Mucosa of descending colon (tissue), 3 donors: ENCODE data around the gene GPA33. TPM values are rescaled to one million over a fixed set of nuclear protein-coding genes. Genes with fewer than 3 reads are reported as not detected.
A peak's percentile ranks its signal among the peaks of the same experiment; 100 is the strongest.

Source experiments
- ATAC-seq: fragments of 200-7000 bp; cut with Tn5 transposase; one replicate; pipeline ENCODE4 v1.9.1; 2020; ENCODE audit warnings: mild to moderate bottlenecking, moderate library complexity
- DNase-seq, 3 donors: peaks; one replicate each; pipeline ENCODE4 v3.0.0-alpha.2; 2020
- H3K36me3 ChIP-seq: fragments of 200-600 bp; one replicate; pipeline ENCODE4 v1.8.0; 2021; ENCODE audit warnings: low read depth, mild to moderate bottlenecking
- H3K4me1 ChIP-seq: fragments of 200-600 bp; one replicate; pipeline ENCODE4 v1.8.0; 2021; ENCODE audit warnings: low read depth, mild to moderate bottlenecking
- H3K4me3 ChIP-seq: fragments of 200-600 bp; one replicate; pipeline ENCODE4 v1.8.0; 2021; ENCODE audit warnings: mild to moderate bottlenecking
- H3K9me3 ChIP-seq: fragments of 200-600 bp; one replicate; pipeline ENCODE4 v1.8.0; 2021; ENCODE audit warnings: mild to moderate bottlenecking
- intact Hi-C, 2 donors: fragments of 100-400 bp; cut with DNase I in 1 of 2; cut with micrococcal nuclease in 1 of 2; formaldehyde crosslinking; loops; one replicate each; pipeline versions ENCODE4 v1.11.0 to v1.11.1; 2022; cut with DNase I, micrococcal nuclease
- total RNA-seq, 3 donors: library from RNA; stranded (reverse); fragmentation: NEBNext Ultra II Directional in 2 of 3; extraction: Animal tissue kit (Norgen Biotek cat#: 25700) in 2 of 3; gene quantifications; one replicate each; pipeline versions ENCODE4 v1.2.1 to v1.2.4, GENCODE V29; 2021 to 2023
- TF ChIP-seq, protein P1 (sequence below): fragments of 200-600 bp; IDR thresholded peaks from one replicate; pipeline ENCODE4 v1.8.0; 2022; ENCODE audit warnings: antibody characterized with exemption, mild to moderate bottlenecking
- donor health status: DM: no; HTN: no; CAD: no; lungs with moderate emphysema.
- donor health status: DM: no; HTN: no; CAD: no.
- donor health status: DM: no; HTN: yes; CAD: no.

The GPA33 gene
- total RNA-seq, 3 donors from 2014 or later = 221 to 764 (median 482) TPM

DNA sequence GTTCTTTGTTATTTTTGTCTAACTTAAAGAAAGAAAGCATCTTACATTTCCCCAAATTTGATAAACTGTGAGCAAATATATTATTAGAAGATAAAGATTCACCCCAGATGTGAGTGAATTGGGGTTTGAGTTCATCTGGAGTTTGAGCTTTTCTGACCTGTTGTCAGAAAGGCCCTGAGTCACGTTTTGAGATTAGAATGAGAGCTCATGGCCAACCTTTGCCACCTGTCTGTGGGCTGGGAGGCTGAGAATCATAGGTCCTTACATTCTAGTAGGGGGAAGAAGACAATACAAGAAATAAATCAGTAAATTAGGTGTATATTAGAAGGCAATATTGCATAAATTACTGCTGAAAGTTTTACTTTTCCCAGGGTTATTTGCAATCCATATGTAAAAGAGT lies 26.0 kb upstream of the GPA33 start:
- no peak for ATAC-seq
- Histone ChIP-seq H3K36me3 (no peaks in the 10 kb centered on the region), H3K4me3 (no peak overlapping the region), H3K9me3 (no peaks in the 10 kb centered on the region), H3K4me1 (peaks cover 2% of the 10 kb centered on the region)
- TF ChIP-seq, protein P1, sequence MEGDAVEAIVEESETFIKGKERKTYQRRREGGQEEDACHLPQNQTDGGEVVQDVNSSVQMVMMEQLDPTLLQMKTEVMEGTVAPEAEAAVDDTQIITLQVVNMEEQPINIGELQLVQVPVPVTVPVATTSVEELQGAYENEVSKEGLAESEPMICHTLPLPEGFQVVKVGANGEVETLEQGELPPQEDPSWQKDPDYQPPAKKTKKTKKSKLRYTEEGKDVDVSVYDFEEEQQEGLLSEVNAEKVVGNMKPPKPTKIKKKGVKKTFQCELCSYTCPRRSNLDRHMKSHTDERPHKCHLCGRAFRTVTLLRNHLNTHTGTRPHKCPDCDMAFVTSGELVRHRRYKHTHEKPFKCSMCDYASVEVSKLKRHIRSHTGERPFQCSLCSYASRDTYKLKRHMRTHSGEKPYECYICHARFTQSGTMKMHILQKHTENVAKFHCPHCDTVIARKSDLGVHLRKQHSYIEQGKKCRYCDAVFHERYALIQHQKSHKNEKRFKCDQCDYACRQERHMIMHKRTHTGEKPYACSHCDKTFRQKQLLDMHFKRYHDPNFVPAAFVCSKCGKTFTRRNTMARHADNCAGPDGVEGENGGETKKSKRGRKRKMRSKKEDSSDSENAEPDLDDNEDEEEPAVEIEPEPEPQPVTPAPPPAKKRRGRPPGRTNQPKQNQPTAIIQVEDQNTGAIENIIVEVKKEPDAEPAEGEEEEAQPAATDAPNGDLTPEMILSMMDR = no peak
- intact Hi-C loops = no loop called here
- no peak for DNase-seq

DNA sequence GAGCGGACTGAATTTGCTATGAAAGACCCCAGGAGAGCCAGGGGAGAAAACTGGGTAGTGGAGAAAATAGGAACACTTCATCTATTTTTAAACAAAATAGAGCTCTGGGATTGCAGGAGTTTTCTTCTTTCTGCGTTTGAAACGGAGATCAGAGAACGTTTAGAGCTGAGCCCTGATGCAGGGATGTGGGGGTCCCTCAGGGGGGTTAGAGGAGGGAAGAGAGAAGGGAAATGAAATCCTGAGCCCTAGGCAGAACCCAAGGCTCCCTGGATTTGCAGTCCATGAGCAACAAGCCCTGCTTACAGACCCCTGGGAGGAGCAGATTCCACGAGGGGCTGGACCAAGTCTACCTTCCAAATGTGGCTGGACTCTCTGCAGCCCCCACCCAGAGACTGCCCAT lies 25.5 kb upstream of the GPA33 start:
- TF ChIP-seq, protein P1 = no peak
- Histone ChIP-seq H3K4me1 (no peaks in the 10 kb centered on the region), H3K4me3 (no peak overlapping the region), H3K36me3 (no peaks in the 10 kb centered on the region), H3K9me3 (no peaks in the 10 kb centered on the region)
- no peak for DNase-seq
- intact Hi-C loops = no loop called here
- ATAC-seq = no peak

DNA sequence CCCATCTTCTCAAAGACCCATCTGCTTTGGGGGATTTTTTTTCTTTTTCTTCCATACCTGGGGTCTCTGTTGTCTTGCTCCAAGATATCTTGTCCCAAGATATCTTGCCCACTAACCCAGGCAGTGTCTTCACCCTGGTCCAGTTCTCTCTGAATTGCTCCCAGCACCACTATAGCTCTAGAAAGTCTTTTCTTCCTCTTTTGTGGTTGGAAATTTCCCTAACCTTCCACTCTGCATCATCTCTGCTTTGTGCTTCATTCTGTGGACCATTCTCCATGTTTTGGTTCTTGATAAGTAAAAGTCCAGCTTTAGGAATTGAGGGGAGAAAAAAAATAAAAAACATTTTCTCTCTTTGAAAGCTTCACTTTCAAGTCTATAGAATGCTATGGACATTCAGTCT lies 24.5 kb upstream of the GPA33 start:
- intact Hi-C loops = no loop called here
- ATAC-seq = no peak

DNA sequence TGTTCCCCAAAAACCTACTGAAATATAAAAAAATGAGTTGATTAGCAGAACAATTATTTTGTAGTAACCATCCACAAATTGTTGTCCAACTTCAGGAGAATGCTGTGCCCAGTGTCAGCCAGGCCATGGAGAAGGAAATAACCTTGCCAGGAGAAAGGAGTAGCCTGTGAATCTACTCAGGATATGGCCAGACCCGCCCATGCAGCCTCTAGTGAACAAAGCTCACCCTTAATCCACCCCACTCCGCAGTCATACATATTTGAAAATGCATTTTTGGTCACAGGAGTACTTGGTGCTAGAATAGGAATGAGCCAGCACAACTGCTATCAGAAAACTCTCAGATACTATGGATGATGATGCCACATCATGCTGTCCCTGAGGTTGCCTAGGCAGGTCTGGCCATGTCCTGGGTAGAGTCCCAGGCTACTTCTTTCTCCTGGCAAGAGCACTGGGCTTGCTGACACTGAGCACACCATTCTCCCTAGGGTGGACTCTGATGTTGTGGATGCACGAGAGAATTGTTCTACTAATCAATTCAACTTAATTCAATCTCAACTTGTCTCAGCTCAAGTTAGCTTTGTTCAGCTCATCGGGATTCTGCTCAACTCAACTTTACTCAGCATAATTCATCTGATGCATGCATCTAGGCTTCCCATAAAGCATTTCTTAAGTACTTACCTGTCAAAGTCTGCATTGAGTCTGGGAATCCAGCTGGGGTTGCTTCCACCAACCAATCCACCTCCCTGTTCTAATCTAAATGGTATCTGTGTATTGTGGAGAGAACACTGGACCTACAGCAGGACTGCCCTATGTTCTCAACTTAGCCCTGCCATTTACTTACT lies 21.9 kb upstream of the GPA33 start:
- Histone ChIP-seq H3K4me3 (no peak overlapping the region), H3K9me3 (no peaks in the 10 kb centered on the region), H3K36me3 (no peaks in the 10 kb centered on the region), H3K4me1 (peaks cover 5% of the 10 kb centered on the region)
- intact Hi-C loops = no loop called here
- peak; percentile 83 for ATAC-seq
- peak in 1 of 3 donors; percentile 52 for DNase-seq
- TF ChIP-seq, protein P1 = no peak

More for the DNA sequence above, 24.5 kb upstream of the GPA33 start:
- Histone ChIP-seq H3K36me3 (no peaks in the 10 kb centered on the region), H3K4me3 (no peak overlapping the region), H3K4me1 (no peaks in the 10 kb centered on the region), H3K9me3 (no peaks in the 10 kb centered on the region)
- no peak for DNase-seq
- TF ChIP-seq, protein P1 = no peak

DNA sequence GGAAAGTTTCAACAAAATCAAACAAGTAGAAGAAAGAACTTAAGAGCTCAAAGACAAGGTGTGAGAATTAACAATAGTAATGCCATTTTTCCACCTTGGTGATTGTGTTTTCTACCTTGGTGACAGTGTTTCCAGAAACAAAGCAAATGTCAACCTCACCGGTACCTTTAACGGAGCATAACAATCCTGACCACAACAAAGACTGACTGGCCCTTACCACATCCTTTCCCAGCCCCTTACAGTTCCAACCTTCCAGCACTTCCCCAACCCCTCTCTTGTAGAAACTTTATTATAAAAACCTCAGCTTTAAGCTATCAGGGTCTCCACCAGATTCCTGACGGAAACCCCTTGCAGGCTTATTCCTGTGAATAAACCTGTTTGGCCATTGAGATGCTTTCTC lies 20.4 kb upstream of the GPA33 start:
- intact Hi-C loops = no loop called here
- ATAC-seq (no peak), DNase-seq (no peak)
- TF ChIP-seq, protein P1 = no peak
- Histone ChIP-seq H3K9me3 (no peaks in the 10 kb centered on the region), H3K4me3 (no peak overlapping the region), H3K4me1 (peaks cover 5% of the 10 kb centered on the region), H3K36me3 (no peaks in the 10 kb centered on the region)
